Daoy (cell line): ENCODE data around the gene L3MBTL1. TPM values are rescaled to one million over a fixed set of nuclear protein-coding genes. Genes with fewer than 3 reads are reported as not detected.
A peak's percentile ranks its signal among the peaks of the same experiment; 100 is the strongest.

Experiments
- DNase-seq: peaks from one replicate; pipeline ENCODE4 v3.0.0-alpha.2; 2015; ENCODE audit warnings: low read depth
- total RNA-seq: library from RNA; depleted of rRNA; stranded (reverse); fragments of >200 nt; shearing (Covaris generic); gene quantifications from 2 replicates; pipeline ENCODE4 v1.2.3, GENCODE V29; 2014

L3MBTL1 gene
- total RNA-seq, 1 experiment from 2014 or later, result 8.3 TPM

DNA sequence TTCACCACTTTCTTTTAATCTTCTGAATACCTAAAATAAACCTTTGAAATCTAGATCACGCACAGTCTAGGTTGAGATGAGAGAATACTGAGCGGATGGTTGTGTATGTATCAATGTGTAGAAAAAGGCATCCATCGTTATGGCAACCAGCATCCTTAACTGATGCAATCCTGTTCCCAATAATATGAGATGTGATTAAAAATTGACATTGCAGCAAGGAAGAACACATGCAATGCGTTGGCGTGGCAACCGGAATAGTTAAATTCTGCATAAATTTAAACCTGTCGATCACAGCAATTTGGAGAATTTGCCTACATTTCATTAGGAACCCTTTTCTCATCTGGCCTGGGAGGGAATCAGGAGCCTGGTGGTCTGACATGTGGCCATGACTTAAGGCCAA, 1.3 kb upstream of the L3MBTL1 start:
- no peak for DNase-seq

DNA sequence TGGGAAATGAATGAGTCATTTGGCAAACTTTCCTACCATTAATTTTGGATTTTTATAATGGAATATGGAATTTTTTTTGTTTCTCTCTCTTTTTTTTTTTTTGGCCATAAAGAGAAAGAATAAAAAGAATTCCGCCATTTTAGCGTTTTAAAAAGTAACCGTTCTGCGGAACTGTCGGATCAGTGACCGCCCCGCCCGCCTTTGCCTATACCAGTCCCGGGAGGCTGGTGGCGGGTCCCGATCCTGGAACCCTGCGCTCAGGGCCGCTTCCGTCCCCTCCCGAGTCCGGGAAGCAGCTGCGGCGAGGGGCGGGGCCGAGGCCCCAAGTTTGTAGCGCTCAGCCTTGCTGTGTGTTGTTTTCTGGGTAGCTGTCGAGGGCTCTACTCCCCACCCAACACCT, 609 bp downstream of the L3MBTL1 start:
- DNase-seq, result peak; percentile 30

DNA sequence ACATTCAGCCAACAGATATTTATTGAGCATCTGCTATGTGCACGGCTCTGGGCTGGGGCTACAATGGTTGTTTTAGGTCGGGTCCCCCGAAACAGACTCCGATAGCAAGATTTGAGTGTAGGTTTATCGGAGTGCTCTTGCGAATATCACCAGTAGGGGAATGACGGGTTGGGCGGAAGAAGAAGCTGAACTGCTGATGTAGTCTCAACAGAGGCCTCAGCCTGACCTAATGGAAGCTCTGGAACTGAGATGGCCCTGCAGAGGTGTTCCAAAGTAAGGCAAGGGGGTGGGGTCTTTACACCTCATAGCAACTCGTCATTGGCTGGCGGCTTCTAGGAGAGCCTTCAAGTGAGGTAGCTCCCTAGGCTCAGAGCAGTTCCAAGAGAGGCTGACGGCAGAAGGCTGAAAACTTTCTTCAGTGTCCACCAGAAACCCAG, 1.1 kb downstream of the L3MBTL1 start:
- DNase-seq, result no peak

DNA sequence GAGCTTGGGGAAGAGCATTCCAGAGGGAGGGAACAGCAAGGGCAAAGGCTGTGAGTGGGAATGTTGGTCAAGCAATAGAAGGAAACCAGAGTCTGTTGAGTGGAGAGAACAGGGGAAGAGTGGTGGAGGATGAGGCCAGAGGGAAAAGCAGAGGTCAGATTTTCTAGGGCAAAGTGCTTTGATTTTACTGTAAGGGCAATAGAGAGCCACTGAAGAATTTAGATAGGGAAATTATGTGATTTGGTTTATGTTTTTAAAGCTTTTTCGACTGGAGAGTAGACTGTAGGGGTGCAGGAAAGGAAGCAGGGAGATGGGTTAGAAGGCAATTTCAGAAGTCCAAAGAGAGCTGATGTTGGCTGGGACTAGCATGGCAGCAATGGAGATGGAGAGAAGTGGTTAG, 4.4 kb downstream of the L3MBTL1 start:
- no peak for DNase-seq

DNA sequence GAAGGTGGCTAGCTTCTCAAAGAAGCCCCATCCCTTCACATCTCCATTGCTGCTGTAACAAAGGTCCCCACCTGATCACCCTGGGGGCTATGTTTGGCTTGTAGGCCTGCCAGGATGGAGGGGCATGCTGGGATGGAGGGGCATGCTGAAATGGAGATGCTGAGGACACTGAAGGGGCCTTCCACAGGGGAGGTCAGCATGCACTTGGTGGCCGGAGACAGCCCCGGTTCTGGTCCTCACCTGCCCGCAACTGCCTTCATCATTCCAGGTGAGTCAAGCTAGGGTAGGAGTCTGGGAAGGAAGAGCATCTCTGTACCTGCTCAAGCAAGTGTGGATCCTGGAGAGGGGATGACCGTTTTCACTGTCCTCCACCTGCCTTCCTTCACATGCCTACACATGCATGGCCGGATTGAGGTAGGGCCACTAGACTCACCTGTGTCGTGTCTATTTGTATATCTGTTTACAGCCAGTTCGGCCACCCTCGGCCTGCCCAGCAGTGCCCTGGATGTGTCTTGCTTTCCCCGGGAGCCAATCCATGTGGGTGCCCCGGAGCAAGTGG, 6.0 kb downstream of the L3MBTL1 start:
- no peak for DNase-seq

DNA sequence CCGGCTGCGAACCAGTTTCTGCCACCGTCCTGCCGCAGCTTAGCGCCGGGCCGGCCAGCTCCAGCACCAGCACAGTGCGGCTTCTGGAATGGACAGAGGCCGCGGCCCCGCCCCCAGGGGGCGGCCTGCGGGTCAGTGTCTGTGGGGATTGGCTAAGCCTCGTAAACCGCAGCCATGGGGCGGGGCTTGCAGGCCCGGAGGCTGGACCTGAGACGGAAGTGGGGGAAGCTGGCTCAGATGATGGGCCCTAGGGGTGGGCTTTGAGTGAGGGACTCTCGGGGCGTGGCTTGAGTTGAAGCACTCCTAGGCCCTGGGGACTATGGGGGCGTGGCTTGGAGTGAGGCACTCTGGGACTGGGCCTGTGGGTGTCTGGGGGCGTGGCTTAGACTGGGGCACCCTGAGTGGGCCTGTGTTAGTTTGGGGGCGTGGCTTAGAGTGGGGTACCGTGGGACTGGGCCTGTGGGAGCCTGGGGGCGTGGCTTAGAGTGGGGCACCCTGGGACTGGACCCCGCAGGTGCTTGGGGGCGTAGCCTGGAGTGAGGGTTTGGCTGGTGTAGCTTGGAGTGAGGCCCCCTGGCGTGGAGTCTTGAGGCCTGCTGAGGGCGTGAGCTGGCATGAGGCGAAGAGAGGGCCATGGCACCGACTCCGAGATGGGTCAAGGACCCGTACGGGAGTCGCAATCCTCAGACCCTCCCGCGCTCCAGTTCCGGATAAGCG, 6.6 kb downstream of the L3MBTL1 start:
- DNase-seq, result peak; percentile 13

DNA sequence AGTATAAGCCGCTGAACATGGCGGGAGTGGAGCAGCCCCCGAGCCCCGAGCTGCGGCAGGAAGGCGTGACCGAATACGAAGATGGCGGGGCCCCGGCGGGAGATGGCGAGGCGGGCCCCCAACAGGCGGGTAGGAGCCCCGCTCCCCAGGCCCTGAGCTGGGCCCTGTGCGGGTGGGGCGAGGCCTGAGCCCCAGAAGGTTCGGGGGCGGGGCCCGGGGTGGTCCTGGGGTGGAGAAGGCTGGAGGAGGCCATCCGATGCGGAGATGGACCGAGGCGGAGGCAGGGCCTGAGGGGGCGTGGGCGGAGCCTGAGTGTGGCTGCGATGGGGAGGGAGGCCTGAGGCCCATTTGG, 7.1 kb downstream of the L3MBTL1 start:
- DNase-seq, result no peak

DNA sequence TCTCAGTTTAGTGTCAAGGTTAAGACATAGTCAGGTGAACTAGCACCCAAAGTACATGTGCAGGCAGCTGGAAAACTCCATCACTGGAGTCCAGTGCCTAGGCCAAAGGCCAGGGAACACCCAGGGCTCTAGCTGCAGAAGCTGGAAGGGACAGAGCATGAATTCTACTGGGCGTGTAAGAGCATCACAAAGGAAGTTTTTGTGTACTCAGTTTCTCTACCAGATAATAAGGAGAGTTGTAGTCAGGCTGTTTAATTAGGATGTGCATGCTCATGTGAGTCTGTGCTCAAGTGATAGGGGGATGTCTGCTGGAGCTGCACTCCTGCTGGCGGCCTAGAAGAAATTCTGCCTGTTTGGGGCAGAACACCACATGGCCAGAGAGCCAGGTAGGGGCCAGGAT, 8.1 kb downstream of the L3MBTL1 start:
- no peak for DNase-seq

DNA sequence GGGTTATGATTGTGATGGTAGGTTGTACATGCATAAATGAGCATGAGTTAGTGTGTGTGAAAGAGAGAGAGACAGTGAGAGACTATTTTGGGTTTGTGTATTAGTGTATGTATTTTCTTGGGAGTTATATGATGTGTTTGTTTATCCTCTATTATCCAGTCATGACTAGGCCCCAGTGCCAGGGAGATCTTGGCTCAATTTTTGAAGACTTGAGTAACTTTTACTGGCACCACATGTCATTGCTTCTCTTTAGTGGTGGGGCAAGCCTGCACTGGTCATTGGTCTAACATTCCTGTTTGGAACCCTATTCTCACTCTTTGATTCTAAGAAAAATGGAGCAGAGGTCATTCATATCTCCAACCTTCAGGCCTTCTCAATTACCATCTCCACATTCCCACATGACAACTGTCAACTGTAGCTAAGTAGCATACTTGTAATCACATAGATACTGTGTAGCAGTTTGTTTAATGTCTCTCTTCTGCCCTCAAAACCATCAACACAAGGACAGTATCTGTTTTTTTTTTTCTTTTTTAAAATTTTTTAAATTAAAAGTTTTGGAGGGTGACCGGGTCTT, 8.8 kb downstream of the L3MBTL1 start:
- no peak for DNase-seq

DNA sequence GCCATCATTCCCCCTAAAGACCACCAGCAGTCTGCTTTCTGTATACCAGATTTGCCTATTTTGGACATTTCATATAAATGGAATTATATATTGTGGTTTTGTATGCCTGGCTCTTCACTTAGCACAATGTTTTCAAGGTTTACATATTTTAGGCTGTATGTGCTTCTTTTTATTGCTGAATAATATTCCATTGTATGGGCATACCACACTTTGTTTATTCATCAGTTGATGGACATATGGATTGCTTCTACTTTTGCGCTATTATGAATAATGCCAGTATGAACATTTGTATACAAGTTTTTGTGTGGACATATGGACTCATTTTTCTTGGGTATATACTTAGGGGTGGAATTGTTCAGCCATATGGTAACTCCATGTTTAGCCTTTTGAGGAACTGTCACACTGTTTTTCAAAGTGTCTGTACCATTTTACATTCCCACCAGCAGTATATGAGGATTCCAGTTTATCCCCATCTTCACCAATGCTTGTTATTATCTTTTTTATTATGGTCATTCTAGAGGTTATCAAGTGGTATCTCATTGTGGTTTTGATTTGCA, 12.7 kb downstream of the L3MBTL1 start:
- no peak for DNase-seq

DNA sequence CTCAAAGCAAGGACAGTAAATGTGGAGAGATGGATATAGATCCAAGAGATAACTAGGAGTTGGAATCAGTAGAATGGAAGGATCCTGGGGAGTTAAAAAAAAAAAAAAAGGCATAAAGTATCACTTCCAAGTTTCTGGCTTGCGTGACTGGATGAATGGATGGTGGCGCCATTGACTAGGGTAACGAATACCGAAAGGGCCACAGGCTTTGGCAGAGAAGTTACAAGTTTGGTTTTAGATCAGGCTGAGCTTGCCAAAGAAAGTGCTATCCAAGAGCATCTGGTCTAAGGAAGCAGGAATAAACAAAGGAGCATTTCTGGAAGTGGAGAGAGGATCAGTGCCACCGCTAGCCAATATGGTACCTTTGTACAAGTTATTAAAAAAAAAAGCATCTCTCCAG, 17.5 kb downstream of the L3MBTL1 start:
- no peak for DNase-seq

DNA sequence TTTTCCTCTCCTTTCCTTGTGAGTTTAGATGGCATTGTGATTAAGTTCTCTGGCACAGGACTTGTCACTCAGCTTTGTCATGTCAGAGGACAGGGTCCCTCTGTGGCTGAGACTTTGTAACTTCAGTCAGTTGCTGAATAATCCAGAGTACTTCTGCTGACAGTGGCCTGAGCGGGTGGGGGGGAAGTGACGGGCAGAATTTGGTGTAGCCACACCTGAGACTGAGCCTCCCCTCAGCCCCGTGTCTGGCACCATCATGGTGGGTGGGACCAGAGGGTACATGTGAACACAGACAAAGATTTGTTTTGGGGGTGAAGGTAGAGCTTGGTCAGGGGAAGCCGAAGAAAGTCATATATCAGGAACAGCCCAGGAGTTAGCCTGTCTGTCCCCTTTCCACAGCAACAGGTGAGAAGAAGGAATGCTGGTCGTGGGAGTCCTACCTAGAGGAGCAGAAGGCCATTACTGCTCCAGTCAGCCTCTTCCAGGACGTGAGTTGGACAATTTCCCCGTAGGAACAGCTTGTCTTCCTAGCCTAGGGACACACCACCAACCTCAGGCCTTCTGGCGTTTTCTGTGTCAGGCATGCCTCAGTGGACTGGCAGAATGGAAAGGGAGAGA, 20.9 kb downstream of the L3MBTL1 start:
- DNase-seq, result no peak

DNA sequence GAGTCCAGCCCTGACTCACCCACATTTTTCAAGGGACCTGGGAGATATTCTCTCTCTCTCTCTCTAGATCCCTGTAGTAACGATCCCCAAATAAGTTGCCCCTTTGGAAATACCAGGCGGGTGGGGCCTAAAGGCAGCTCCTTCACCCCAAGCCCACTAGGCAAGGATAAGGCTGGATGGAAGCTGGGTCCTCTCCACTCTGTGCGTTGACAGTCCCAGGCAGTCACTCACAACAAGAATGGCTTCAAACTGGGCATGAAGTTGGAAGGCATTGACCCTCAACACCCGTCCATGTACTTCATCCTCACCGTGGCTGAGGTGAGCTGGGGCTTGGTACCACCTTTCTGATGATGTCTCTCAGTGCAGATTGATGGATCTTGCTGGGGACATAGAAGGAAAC, 21.6 kb downstream of the L3MBTL1 start:
- DNase-seq, result no peak

DNA sequence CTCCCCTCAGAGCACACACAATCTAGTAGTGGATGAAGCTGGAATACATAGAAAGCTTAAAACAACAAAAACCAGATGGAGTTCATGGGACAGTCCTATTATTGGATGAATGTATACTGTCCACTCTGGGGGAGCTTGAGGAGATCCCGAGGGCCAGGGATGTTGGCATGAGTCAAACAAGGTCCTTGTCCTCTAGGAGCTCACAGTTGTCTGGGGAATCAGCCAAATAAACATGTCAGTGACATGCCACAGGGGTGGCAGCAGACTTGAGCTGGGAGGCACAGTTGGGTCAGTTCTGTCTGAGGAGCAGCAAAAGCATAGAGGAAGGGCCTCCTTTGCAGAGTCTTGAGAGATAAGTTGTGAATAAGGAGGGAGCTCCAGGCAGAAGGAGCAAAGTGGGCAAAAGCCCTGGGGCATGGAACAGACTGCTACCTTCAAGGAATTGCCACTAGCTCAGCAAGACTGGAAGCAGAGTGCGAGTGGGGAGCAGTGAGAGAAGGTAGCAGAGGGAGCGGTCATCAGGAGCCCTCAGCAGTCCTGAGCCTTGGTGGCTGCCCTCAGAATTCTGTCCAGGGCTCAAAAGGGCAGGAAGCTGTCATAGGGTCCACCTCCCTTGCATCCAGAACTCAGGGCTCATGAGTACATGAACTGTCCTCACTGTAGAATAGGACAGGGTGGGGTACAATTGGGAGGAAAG, 22.1 kb downstream of the L3MBTL1 start:
- DNase-seq, result no peak

DNA sequence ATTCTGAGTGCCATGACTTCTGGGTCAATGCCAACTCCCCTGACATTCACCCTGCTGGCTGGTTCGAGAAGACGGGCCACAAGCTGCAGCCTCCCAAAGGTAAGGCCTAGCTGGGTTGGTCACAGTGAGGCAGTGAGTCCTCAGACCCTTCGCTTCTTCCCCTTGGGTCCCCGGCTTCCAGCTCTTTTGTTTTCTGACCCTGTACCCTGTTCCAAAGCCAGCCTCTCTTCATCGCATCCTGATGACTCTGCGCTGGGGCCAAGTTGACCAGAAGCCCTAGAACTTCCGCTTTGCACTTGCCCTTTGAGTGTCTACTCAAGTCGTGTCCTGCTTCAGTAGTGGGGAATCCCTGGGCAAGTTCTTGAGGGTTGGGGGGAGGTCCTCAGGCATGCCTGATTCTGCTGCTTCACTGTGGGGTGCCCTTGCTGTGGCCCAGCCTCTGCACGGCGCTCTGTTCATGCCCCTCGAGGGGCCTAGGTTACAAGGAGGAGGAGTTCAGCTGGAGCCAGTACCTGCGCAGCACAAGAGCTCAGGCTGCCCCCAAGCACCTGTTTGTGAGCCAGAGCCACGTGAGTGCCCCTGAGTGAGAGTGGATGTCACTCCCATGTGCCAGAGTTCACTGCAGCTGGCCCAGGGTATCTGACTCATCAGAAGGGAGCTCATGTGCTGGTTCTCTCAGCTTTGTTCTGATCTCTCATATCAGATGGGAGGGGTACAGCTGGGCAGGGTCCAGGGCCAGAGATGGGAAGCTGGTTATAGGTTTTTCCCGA, 23.0 kb downstream of the L3MBTL1 start:
- DNase-seq, result no peak

DNA sequence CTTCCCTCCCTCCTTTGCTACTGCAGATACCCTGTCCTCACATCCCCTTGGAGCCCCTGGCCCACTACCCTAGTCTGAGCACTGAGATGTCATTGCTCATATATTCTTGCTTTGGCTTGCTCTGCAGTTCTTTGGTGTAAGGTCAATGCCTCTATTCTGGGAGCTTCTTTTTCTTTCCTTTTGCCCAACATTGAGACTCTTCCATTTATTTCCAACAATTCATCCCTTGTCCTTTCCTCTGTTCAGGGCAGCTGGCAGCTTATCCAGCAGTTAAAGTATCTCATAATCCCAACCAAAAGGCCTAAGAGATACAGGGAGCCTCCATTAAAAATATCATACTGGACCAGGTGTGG, 23.6 kb downstream of the L3MBTL1 start:
- DNase-seq, result no peak

DNA sequence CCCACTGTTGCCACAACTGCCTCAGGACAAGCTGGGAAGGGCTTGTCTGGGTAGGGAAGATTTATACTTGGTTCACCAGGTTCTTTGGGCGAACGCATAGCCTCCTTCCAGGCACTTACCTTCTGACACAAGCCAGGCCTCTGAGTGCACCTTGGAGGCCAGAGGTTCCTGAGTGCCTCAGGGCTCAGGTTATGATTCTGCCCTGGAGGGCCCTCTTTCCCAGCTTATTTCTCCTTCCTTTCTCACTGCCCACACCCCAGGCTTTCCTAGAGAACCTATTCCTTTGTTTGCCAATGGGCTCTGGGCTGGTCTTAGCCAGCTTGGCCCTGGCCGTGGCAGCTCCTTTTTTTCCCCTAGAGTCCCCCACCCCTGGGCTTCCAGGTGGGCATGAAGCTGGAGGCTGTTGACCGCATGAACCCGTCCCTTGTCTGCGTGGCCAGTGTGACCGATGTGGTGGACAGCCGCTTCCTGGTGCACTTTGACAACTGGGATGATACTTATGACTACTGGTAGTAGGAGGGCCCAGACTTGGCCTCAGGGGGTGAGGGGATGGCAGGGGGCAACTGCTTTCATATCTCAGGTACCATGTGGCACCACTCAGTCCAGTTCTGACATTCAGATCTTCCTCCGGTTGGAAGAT, 25.0 kb downstream of the L3MBTL1 start:
- no peak for DNase-seq

DNA sequence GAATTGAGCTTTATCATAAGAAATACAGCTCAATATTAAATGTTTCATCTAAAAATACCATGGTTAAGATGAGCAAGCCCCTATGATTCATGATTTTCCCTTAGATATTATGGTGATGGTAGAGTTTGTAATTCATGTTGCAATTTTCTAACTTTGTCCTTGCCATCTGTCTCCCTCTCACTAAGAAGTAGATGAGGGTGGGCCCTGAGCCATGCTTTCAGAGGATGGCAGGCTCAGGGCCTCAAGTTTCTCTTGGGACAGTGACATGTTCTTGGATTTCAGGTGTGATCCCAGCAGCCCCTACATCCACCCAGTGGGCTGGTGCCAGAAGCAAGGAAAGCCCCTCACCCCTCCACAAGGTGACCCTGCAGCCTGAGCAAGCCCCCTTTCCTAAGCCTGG, 25.6 kb downstream of the L3MBTL1 start:
- DNase-seq, result no peak

DNA sequence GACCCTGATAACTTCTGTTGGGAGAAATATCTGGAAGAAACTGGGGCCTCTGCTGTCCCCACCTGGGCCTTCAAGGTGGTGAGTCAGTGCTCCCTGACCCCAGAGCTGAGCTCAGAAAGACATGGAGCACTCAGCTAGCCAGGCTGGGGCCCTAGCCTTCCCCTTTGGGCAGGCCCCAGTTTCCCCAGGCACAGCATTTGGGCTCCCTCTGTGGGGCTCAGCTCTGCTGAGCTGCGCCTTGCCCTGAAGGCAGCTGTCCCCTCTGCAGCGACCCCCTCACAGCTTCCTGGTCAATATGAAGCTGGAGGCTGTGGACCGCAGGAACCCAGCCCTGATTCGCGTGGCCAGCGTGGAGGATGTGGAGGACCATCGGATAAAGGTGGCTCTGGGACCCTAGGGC, 26.5 kb downstream of the L3MBTL1 start:
- DNase-seq, result no peak

DNA sequence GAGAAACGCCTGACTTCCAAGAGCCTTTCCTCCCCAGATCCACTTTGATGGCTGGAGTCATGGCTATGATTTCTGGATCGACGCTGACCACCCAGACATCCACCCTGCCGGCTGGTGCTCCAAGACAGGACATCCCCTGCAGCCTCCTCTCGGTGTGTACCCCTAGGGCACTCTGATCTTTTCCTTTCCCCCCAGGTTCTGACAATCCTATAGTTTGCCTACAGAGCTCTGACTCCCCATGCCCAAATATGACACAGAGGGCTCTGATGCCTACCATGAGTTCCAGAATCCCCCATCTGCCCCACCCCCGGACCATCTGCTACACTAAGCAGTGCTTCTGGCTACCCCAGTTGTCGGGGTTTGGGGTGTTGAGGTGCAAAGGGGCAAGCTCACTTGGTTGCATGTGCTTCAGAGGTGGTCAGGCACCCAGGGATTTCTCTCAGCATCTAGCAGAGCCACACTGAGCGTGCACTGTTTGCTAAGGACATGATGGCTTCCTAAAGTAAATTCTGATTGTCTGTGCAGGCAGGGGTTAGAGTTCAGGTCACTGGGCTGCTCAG, 27.4 kb downstream of the L3MBTL1 start:
- no peak for DNase-seq
